Activated effector memory CD4-positive, alpha-beta T cell treated with anti-CD3 and anti-CD28 coated beads, Interleukin-2, amount 50 U/mL, for 16 hours (primary cell): ENCODE data around the gene LY86.

Experiments used
- DNase-seq: peaks from one replicate; pipeline ENCODE4 v3.0.0-alpha.2; 2020

The LY86 gene

DNA sequence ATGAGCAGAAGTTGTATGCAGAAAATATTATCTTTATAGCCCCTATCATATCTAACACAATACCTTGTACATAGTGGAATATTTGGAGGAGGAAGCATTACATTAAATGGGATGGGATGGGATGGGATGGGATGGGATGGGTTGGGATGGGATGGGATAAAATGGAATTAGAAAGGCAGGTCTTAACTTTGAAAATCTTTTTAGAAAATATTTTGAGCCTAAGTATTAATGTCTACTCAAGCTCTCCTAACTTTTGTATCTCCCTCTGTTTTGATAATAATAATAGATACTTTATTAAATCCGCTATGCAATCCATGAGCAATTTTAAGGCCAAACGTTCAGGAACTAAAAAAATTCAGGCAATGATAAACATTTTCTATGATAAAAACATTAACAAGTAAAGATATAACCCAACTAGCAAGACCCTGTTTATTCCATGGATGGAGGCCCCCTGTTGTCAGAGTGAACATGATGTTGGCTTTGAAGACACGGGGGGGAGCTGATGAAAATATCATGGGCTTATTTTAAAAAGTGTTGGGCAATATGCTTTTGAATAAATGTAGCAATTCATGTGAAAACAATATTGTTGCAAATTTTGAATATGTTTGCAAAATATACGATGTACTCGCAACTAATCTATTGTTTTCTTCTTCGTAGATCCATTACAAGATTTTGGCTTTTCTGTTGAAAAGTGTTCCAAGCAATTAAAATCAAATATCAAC is 35.9 kb downstream of the LY86 start:
- no peak for DNase-seq

DNA sequence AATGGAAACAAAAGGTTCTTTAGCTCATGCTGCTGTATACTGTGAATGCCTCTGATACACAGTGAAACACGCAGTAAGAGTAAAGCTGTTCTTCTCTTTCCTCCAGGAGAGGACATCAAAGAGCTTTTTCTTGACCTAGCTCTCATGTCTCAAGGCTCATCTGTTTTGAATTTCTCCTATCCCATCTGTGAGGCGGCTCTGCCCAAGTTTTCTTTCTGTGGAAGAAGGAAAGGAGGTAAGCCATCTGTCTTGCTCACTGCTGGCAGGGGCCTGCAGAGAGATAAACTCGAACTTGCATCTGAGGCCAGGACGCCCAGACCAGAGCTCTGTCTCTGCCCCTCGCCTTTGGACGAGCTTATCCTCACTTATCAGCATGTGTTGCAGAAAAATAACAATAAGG is 37.7 kb downstream of the LY86 start:
- DNase-seq, result no peak

DNA sequence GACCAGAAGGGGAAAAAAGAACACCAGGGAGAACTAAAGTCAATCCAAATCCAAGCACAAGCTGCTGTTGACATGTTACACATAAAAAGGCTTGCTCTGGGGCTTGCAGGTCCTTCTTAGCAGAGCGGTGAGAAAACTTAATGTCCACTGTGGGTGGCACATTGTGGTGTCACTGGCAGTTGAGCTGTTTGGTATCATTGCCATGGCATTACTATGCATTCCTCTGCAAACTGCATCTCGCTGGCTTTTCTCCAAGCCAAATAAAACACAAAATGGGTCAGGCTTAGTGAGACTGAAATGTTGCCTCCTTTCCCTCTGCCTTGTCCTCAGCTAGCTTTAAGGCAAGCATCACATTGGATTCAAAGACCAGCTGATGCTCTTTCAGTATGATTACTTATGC is 40.9 kb downstream of the LY86 start:
- DNase-seq, result no peak

DNA sequence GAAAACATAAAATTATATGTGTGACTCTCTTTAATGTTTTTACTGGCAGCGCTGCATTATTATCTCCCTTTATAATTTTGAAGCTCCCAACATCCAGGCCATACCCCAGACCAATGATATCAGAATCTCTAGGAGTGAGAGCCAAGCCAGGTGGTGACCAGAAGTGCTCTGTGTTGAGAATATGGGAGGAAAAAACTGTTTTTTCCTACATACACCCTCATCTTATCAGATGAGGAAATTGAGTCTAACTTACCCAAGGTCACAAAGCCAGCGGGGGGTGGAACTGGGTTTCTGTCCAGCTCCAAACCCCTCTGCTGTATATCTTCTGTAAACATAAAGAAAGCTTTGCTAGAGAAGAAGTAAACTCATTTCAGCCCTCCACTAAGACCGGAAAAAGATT is 42.5 kb downstream of the LY86 start:
- DNase-seq, result no peak

DNA sequence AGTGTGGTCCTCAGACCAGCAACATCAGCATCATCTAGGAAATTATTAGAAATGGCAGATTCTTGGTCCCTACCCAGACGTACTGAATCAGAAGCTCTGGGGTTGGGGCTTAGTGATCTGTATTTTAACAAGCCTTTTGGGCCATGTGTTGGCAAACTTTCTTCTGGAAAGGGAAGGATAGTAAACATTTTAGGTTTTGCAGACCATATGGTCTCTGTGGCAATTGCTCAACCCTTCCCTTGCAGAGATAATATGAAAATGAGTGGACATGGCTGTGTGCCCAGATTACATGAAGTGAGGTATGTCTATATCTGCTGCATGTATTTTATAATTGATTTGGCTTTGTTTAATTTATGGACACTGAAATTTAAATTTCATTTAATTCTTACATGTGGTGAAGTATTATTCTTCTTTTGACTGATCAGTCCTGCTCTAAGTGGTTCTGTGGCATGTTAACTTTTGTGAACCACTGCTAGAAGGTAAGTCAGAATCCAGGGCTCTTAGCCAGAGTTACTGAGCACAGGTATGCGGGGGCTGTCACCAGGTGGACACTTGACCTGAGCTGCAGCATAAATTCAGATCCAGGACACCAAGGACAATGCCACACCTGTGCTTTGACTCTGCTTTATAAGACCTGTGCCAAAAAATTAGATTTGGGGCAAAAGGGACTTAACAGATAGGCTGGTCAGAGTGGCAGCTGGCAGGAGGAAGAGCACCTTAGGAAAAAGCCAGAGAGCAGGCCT is 43.2 kb downstream of the LY86 start:
- no peak for DNase-seq

DNA sequence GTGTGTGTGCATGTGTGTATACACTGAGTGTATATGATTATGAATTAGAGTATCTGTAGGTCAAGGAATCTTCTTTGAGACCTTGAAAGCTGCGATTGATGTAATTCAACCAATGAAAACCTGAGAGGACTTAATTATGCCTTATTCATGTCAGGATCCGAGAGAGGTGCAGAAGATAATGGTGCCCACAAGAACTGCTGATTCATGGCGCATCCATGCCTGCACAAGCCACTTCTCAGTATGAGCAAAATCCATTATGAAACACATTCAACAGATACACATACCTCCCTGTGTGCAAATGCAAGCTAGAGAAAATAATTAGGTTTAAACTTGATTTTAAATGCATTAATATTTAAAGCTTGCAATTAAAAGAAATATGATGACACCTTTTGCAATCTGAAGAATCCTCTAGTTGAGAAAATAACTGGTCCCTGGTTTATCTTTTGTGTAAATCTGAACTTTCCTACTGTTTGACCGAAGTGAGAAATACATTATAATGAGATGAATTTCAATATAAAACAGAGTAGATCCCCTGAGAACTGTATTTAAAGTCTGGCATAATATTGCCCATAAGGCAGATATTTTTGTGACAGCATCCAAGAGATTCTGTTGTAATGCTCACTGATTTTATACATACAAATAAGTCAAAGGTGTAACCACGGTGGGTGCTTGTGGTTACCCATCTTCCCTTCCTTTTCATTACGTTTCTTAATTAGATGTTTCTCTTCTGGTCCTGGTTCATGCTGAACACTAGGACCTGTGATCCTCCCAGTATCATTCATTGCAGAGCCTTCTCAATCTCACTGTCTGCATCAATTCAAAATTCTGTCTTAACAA is 45.6 kb downstream of the LY86 start:
- no peak for DNase-seq

DNA sequence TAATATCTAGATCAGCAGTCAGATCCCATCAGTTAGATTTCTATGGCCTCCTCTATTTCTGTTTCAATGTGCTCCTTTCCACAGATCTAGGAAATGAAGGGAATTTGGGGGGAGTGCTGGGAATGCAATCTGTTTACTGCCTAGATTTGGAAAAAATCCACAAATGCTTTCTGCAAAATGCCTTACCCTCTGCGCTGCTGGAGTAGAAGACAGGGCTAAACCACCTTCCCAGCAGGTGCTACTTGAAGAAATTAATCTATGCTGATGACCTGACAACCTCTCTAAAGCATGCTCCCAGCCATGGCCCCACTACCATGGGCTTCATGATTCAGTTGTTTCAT is 46.2 kb downstream of the LY86 start:
- DNase-seq, result no peak

DNA sequence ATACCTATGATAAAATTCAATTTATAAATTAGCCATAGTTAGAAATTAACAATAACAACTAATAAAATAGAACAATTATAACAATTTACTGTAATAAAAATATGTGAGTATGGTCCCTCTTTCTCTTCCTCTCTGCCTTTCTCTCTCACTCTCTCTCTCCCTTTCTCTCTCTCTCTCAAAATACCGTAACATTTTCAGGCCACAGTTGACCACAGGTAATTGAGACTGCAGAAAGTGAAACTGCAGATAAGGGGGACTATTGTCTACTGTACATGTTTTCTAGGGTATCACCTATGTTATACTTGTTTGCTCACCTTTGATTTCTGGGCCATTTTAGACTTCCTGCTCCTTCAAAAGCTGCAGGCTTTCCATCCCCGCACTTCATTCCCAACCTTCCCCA is 46.8 kb downstream of the LY86 start:
- no peak for DNase-seq

DNA sequence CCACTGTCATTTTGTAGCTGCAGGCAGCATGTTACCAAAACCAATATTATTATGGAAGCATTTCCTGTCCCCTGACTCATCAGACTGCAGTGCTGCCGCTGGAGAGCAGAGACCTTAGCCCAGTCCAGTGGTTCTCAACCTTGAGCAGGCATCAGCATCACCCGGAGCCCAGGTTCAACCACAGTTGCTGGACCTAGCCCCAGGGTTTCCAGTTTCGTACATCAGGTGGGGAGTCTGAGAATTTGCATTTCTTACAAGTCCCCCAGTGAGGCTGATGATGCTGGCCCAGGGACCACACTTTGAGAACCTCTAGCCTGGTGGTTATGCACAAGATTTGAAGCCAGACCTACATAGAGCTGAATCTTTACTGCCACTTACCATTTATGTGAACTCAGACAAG is 47.3 kb downstream of the LY86 start:
- DNase-seq, result no peak

DNA sequence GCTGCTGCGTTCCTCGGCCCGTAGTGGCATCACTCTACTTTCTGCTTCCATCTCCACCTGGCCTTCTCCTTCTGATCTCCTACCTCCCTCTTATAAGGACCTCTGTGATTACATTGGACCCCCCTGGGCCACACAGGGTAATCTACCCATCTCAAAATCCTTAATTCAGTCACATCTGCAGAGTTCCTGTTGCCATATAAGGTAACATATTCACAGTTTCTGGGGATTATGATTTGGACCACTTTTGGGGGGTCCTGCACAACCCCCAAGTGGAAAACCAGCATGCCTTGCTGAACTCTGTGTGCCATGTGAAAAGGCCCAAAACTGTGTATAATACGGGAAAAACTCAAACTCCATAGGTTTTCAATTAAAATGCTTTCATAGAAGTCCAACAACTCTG is 51.1 kb downstream of the LY86 start:
- no peak for DNase-seq

DNA sequence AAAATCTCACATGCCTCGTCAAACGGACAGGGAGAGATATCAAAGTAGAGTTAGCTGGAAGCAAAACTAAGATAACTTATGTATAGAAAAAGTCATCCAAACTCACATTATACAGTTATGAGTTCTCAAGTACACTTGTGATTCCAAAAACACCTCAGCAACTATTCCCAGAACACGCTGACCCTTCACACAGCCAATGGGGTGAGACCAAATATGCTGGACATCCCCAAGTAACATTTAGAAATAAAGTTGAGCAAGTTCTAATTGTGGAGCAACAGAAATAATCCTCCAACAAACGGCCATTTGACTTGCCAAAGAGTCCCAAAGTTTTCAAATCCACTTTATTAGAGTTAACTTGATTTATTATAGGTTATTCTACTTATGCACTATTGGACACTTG is 52.4 kb downstream of the LY86 start:
- no peak for DNase-seq

DNA sequence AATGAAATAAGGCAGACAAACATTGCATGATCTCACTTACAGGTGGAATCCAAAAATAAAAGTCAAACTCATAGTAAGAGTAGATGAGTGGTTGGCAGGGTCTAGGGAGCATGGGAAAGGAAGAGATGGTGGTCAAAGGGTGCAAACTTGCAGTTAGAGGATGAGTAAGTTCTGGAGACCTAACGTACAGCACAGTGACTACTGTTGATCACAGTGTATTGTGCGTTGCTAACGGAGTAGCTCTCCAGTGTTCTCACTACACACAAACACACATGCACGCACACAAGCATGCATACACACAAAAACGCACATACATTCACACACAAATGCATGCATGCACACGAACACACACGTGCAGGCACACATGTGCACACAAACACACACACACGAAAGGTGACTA is 54.9 kb downstream of the LY86 start:
- no peak for DNase-seq

DNA sequence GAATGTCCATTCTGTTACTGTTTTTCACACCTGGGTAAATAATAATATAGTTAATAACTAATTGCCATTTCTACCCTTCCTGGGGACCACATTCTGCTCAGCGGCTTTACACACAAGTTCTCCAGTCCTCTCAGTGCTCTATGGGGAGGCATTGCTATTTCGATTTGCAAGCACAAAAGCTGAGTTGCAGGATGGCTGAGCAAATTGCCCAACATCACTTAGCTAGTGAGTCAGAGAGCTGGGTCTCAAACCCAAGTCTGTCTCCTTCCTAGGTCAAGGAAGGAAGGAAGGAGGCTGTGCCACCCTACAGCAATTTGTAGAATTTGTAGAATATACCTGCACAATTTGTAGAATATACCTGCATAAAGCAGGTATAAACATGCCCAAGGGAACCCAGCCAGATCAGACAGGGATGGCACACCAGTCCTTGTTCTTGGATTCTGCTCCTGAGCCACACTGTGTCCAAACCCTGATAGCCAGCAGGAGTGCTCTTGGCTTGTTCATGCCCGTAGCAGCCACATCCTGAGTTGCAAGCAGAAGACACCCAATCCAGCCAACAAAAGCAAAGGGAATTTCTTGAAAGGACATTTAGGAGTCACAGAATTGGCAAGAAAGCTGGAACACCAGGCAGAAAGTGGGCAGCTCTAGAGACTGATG is 56.9 kb downstream of the LY86 start:
- no peak for DNase-seq

DNA sequence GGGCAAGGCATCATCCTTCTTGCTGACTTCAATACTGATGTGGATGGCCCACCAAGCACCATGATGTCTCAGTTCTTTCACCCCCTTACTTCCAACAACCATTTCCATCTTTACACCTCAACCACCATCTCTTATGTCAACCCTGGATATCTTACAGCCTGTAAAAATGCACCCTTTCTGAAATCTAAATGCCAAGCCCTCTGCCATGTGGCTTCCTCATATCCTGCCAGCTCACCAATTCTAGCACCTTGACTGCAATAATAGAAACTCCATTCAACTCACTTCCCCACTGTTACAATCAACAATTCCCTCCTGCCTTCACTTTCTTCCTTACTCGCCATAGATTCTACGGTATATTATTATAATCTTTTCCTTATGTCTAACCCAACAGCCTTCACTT is 57.9 kb downstream of the LY86 start:
- DNase-seq, result no peak

DNA sequence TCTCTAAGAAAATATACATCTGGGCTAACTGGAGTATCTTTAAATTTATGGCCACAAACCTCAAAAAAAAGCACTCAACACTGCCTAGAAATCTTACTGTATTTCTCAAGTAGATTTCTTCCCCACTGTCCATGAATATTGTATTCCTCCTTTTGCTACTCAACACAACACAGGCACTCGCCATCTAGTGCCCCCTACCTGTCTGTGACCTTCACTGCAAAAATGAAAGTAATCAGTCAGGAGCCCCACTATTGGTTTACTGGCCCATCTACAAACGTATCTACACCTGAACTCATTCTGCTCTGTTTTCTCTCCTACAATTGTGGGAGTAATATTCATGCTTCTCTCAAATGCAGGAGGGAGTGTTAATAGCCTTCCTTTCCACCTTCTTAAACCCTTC is 58.3 kb downstream of the LY86 start:
- no peak for DNase-seq

DNA sequence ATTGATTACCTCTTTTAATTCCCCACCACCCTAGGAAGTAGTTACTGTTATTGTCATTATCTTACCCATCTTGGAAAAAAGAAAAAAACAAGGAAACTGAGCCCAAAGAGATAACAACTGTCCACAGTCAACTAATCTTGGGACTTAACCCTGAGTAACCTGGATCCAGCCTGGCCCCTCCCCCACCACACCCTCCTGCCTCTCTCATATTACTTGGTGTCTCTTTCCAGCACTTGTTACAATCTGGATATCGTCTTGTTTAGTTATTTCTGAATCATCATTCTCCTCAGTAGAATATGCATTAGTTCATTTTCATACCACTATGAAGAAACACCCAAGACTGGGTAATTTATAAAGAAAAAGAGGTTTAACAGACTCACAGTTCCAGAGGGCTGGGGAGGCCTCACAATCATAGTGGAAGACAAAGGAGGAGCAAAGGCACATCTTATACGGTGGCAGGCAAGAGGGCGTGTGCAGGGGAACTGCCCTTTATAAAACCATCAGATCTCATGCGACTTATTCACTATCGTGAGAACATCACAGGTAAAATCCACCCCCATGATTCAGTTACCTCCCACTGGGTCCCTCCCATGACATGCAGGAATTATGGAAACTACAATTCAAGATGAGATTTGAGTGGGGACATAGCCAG is 60.3 kb downstream of the LY86 start:
- DNase-seq, result no peak

DNA sequence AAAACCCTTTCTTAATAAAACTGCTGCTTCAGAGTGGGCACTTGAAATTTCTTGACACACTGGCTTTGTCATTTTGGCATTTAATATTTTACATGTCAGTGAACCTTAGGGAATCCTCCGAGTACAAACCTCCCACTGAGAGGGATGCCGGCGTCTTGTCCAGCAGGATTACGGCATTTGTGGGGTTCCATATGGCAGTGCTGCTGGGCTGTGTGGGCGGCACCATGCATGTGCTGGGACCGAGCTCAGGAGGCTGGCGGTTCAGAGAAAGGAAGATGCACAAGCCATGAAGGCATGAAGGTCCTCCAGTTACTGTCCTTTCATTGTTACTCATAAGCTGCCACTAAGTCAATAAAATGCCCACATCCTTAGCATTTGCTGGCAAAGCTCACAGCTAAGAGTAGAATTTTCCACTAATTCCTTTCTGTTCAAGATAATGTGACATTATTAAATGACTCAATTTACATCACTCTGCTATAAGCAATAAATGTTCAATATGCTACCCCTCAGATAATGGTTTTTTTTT is 61.4 kb downstream of the LY86 start:
- no peak for DNase-seq

DNA sequence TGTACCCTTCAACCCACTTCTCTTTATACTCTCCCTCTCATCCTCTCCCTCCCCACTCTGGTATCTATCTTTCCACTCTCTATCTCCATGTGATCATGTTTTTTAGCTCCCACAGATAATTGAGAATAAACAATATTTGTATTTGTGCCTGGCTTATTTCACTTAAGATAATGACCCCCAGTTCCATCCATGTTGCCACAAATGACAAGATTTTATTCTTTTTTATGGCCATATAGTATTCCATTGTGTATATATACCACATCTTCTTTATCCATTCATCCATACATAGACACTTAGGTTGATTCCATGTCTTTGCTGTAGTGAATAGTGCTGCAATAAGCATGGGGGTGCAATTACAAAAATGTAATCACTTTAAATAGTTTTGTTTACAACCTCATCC is 62.3 kb downstream of the LY86 start:
- DNase-seq, result no peak

DNA sequence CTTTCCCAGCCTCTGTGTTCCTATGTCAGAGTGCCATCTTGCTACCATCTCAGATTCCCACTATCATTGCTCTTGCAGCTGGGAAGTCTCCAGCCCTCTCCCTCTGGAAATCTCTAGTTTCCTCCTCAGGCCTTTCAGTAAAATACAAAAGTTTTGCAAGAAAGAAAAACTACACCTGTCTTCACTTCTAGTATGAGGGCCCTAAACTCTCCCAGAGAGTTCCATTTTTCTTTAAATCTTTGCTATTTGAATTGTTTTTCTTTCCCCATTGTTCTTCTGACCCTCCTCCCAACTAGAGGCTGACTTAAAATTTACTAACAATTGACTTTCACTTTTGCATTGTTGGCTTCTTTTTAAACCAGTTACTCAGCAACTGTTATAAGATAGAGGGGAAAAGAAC is 62.8 kb downstream of the LY86 start:
- no peak for DNase-seq

DNA sequence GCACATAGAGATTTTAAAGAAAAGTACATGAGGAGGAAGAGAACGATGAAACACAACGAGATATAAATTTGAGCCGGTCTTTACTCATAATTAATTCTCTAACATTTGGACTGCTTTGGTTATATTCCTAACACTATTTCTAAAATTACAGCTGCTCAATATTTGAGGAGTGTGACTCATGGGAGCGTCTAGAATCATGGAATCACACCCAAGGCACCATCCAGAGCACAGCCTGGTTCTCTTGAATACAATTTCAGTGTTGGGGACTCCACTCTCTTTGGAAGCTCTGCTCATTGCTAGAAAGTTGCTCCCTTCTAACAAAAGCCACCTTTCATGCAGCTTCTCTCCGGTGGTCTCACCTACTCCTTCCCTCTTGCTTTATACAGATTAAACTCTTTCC is 64.4 kb downstream of the LY86 start:
- no peak for DNase-seq

DNA sequence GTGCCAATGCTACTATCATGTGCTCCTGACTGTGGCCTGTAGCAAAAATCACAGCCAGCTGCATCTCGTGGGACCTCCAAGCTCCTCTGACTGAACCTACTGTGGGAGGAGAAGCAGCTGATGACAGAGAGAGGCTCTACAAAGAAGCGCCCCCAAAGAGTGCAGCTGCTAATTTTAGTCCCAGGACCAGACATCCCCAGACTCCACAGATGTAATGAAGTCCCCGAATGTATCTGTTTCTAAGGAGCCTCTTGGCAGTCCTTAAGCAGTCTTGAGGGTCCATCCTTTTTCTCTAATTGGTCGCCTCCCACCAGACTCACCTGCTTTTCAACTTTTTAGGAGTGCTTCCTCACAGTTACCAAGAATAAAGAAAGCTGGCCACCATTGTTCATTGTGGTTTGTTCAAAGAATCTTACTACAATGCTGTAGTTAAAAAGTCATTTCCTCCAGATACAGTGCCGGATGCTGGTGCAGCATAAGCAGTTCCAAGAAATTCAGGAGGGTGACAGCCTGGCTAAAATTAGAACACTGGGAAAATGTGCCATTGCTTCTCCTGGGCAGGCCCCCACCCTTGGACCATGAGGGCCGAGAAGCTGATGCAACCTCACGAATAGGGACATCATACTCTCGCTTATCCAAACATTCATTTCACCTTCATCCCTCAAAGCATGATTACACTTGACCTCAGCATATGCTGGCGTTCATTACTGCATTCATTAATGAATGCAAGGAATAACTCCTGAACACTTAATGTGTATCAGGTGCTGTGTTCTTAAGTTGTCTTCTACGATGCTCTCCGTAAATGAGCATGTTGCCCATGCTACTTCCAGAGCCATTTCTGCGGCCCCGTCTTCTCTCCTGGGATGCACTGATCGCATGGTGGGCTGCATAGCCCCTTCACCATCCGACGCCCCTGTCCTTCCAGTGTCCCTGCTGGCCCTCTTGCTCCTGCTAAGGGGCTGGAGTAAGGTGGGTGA is 66.4 kb downstream of the LY86 start:
- peak; percentile 67 for DNase-seq
